PFSK-1 (cell line): ENCODE results near the gene KDM2B.

Experiments
- POLR2AphosphoS5 ChIP-seq: IDR thresholded peaks from 2 replicates; pipeline ENCODE4 v1.6.1; 2012; ENCODE audit warnings: low read depth, mild to moderate bottlenecking, control low read depth, low read length, moderate library complexity
- TF ChIP-seq, protein P1 (sequence below), 2 experiments: IDR thresholded peaks; 2 replicates each; pipeline versions ENCODE4 v1.6.1 to v1.8.0; 2011 to 2012; ENCODE audit warnings: low read depth in 2 of 2, low read length in 2 of 2, control low read depth in 1 of 2, inconsistent platforms in 1 of 2, mild to moderate bottlenecking in 1 of 2, moderate library complexity in 1 of 2; ENCODE audit not compliant: insufficient read depth in 1 of 2

DNA sequence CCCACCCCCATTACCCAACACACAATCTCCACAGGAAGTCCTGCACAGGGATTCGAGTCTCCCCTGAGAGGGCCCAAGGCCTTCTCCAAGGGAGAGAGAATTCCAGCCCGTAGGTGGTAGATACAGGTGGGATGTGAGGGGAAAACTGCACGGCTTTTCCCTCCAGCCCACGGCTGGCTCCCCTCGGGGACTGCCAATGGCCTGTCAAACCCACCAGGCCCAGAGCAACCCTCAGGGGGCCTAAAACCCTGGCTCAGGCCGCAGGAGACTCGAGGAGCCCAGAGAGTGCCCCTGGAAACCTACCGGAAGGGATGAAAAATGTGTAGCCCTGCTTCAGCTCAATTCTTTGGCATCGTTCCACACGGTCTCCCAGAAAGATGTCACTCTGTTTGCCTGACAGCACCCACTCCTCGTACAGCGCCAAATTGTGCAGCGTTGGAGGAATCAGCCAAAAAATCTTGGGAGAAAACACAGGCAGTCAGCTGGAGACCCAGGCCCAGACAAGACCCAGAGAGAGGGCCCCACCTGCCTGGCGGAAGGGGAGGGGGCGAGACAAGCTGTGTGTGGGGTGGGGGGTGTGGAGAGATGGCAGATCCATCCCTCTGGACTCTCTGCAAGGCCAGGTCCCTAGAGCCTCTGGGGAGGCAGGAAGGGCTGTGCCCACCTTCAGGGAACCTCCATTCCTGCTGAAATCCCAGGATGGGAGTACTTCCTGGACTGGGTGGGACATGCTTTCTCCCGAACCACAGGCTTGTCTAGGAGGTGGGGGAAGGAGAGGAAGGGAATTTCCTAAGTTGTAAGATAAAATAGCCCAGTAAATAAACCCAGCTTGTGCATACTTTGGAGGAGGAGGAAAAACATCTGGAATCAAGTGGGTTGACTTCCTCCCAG, 48.1 kb downstream of the KDM2B start:
- TF ChIP-seq, protein P1, sequence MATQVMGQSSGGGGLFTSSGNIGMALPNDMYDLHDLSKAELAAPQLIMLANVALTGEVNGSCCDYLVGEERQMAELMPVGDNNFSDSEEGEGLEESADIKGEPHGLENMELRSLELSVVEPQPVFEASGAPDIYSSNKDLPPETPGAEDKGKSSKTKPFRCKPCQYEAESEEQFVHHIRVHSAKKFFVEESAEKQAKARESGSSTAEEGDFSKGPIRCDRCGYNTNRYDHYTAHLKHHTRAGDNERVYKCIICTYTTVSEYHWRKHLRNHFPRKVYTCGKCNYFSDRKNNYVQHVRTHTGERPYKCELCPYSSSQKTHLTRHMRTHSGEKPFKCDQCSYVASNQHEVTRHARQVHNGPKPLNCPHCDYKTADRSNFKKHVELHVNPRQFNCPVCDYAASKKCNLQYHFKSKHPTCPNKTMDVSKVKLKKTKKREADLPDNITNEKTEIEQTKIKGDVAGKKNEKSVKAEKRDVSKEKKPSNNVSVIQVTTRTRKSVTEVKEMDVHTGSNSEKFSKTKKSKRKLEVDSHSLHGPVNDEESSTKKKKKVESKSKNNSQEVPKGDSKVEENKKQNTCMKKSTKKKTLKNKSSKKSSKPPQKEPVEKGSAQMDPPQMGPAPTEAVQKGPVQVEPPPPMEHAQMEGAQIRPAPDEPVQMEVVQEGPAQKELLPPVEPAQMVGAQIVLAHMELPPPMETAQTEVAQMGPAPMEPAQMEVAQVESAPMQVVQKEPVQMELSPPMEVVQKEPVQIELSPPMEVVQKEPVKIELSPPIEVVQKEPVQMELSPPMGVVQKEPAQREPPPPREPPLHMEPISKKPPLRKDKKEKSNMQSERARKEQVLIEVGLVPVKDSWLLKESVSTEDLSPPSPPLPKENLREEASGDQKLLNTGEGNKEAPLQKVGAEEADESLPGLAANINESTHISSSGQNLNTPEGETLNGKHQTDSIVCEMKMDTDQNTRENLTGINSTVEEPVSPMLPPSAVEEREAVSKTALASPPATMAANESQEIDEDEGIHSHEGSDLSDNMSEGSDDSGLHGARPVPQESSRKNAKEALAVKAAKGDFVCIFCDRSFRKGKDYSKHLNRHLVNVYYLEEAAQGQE (IDR thresholded peaks at IDR 0.05; ENCODE audit: insufficient read depth in 1 of 2, low read depth in 2 of 2, low read length in 2 of 2) = no peak
- TF ChIP-seq POLR2AphosphoS5 = no peak
